Immature natural killer cell (primary cell): ENCODE results near the gene POLR3E. TPM values are rescaled to one million over a fixed set of nuclear protein-coding genes. Genes with fewer than 3 reads are reported as not detected.

Experiments
- DNase-seq, 3 donors: peaks; one replicate each; pipeline ENCODE4 v3.0.0; 2022; ENCODE audit warnings: mixed read lengths in 1 of 3
- H3K27ac Mint-ChIP-seq, 6 donors: one replicate each; pipeline ENCODE4 v1.8.0; 2020; ENCODE audit warnings: mixed read lengths in 6 of 6, mild to moderate bottlenecking in 5 of 6, inconsistent platforms in 4 of 6, moderate library complexity in 3 of 6
- H3K27me3 Mint-ChIP-seq, 3 donors: one replicate each; pipeline ENCODE4 v1.8.0; 2020 to 2021; ENCODE audit warnings: low read depth in 3 of 3, mild to moderate bottlenecking in 3 of 3, mixed read lengths in 3 of 3, moderate library complexity in 3 of 3, inconsistent platforms in 1 of 3
- H3K36me3 Mint-ChIP-seq, 3 donors: one replicate each; pipeline ENCODE4 v1.8.0; 2020; ENCODE audit warnings: mixed read lengths in 3 of 3, inconsistent platforms in 2 of 3, mild to moderate bottlenecking in 2 of 3
- H3K4me1 Mint-ChIP-seq, 2 donors: one replicate each; pipeline ENCODE4 v1.8.0; 2020; ENCODE audit warnings: inconsistent platforms in 2 of 2, mild to moderate bottlenecking in 2 of 2, mixed read lengths in 2 of 2, moderate library complexity in 1 of 2
- H3K4me3 Mint-ChIP-seq, 5 donors: one replicate each; pipeline ENCODE4 v1.8.0; 2020; ENCODE audit warnings: mild to moderate bottlenecking in 5 of 5, mixed read lengths in 5 of 5, inconsistent platforms in 3 of 5, moderate library complexity in 3 of 5
- H3K9me3 Mint-ChIP-seq, 6 donors: one replicate each; pipeline ENCODE4 v1.8.0; 2020; ENCODE audit warnings: mild to moderate bottlenecking in 6 of 6, mixed read lengths in 6 of 6, inconsistent platforms in 4 of 6, moderate library complexity in 3 of 6
- polyA plus RNA-seq, 3 donors: library from polyadenylated mRNA; unstranded; fragments of 300-500 nt; fragmentation: Illumina TruSeq; gene quantifications; one replicate each; pipeline ENCODE4 v1.2.3, GENCODE V29; 2021

The POLR3E gene
- polyA plus RNA-seq, 3 donors from 2014 or later = 2.9 to 21.5 (median 6.9) TPM

DNA sequence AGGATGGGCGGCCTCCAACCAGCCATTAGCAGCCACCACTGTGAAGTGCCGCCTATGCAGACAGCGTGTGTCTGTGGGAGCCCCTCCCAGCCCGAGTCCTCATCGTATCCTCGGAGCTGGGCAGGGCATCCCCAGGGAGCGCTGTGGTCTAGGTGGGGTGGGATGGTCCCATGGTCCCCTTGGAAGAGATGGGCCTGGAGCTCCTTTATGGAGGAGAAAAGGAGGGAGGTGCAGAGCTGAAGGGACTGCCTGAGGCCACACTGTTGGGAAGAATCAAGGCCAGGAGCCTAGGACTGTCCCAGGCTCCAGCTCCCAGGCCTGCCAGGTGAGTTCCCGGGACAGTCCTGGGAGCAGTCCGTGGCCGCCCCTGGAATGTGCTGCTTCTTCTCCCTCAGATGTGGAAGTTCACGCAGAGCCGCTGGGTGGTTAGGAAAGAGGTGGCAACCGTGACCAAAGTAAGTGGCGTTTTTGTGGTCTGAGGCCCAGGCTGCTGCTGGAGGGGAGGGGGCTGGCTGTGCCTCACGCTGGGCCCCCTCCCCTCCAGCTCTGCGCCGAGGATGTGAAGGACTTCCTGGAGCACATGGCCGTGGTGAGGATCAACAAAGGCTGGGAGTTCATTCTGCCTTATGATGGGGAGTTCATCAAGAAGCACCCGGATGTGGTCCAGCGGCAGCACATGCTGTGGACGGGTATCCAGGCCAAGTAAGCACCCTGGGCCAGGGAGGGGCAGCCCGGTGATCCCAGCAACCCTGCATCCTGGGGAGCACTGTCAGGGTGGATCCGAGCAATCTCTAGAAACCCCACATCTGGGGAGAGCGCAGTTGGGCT is 27.0 kb downstream of the POLR3E start:
- Mint-ChIP-seq H3K9me3 (no peaks in the 10 kb centered on the region), H3K27ac (no peak overlapping the region), H3K27me3 (peaks cover 0 to 4% (median 4%) of the 10 kb centered on the region in 3 donors), H3K4me3 (no peak overlapping the region), H3K4me1 (peaks cover 3 to 6% of the 10 kb centered on the region in 2 donors), H3K36me3 (peaks cover 4 to 18% (median 7%) of the 10 kb centered on the region in 3 donors)
- no peak for DNase-seq

- Mint-ChIP-seq H3K4me3 (no peak overlapping the region), H3K36me3 (peaks cover under 1 to 16% (median under 1%) of the 10 kb centered on the region in 3 donors), H3K4me1 (peaks cover 3 to 6% of the 10 kb centered on the region in 2 donors), H3K9me3 (no peaks in the 10 kb centered on the region), H3K27ac (no peak overlapping the region), H3K27me3 (peaks cover 0 to 4% (median 4%) of the 10 kb centered on the region in 3 donors)
- no peak for DNase-seq
These were observed 27.8 kb downstream of the POLR3E start for GRCh38 chr16:22324787-22325597.

DNA sequence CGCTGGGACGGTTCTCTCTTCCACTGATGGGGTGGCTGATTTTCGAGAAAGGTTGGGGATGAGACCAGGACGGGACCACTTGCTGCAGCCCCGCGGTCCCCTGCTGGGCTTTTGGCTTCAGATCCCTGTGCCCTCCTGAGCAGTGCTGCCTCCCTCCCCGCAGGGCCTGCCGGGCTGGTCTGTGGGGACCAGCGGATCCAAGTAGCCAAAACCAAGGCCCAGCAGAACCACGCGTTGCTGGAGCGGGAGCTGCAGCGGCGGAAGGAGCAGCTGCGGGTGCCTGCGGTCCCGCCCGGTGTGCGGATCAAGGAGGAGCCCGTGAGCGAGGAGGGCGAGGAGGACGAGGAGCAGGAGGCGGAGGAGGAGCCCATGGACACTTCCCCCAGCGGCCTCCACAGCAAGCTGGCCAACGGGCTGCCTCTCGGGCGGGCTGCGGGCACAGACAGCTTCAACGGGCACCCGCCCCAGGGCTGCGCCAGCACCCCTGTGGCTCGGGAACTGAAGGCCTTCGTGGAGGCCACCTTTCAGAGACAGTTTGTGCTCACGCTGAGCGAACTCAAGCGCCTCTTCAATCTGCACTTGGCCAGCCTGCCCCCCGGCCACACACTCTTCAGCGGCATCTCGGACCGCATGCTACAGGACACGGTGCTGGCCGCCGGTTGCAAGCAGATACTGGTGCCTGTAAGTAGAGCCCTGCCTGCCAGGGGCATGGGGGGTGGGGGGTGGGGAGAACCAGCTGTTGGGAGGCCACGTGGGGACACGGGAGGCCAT is 28.6 kb downstream of the POLR3E start:
- DNase-seq = no peak
- peaks cover 0 to 17% (median 0%) of the 10 kb centered on the region in 3 donors for H3K36me3 Mint-ChIP-seq
- H3K4me1 Mint-ChIP-seq = peaks cover 3 to 6% of the 10 kb centered on the region in 2 donors
- no peaks in the 10 kb centered on the region for H3K9me3 Mint-ChIP-seq
- H3K27me3 Mint-ChIP-seq = peaks cover 0 to 4% (median 4%) of the 10 kb centered on the region in 3 donors
- H3K4me3 Mint-ChIP-seq = no peak overlapping the region
- H3K27ac Mint-ChIP-seq = no peak overlapping the region

DNA sequence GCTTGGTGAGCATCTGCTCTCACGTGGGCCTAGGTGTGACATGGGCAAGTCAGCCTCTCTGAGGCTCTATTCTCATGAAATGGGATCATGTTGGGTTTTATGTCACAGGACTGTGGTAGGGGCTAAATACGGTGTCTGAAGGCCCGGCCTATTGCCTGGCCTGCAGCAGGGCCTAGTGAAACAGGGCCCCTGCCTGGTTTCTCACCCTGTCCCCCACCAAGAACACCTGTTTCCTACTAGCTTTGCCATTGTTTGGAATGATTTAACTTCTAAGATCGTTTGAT is 29.1 kb downstream of the POLR3E start:
- Mint-ChIP-seq H3K27me3 (peaks cover 0 to 4% (median 2%) of the 10 kb centered on the region in 3 donors), H3K4me3 (no peak overlapping the region), H3K4me1 (peaks cover 0 to 2% of the 10 kb centered on the region in 2 donors), H3K36me3 (peaks cover 2 to 15% (median 3%) of the 10 kb centered on the region in 3 donors), H3K27ac (no peak overlapping the region), H3K9me3 (no peaks in the 10 kb centered on the region)
- no peak for DNase-seq

GRCh38 chr16:22326771-22327445 is 29.7 kb downstream of the POLR3E start:
- Mint-ChIP-seq H3K36me3 (peaks cover 8 to 20% (median 9%) of the 10 kb centered on the region in 3 donors), H3K27me3 (peaks cover 0 to 3% (median 2%) of the 10 kb centered on the region in 3 donors), H3K4me1 (no peaks in the 10 kb centered on the region), H3K9me3 (no peaks in the 10 kb centered on the region), H3K4me3 (no peak overlapping the region), H3K27ac (no peak overlapping the region)
- DNase-seq = no peak

GRCh38 chr16:22327446-22327775 is 30.2 kb downstream of the POLR3E start:
- H3K27ac Mint-ChIP-seq = peak overlapping the region in 1 of 6 donors; percentile 32
- peaks cover 11 to 24% (median 12%) of the 10 kb centered on the region in 3 donors for H3K36me3 Mint-ChIP-seq
- no peaks in the 10 kb centered on the region for H3K4me1 Mint-ChIP-seq
- no peaks in the 10 kb centered on the region for H3K9me3 Mint-ChIP-seq
- no peak overlapping the region for H3K4me3 Mint-ChIP-seq
- DNase-seq = no peak
- H3K27me3 Mint-ChIP-seq = peaks cover 0 to 2% (median 2%) of the 10 kb centered on the region in 3 donors

- H3K36me3 Mint-ChIP-seq = peaks cover 11 to 25% (median 15%) of the 10 kb centered on the region in 3 donors
- no peaks in the 10 kb centered on the region for H3K4me1 Mint-ChIP-seq
- no peak overlapping the region for H3K4me3 Mint-ChIP-seq
- H3K27me3 Mint-ChIP-seq = peaks cover 0 to 2% (median 2%) of the 10 kb centered on the region in 3 donors
- DNase-seq = no peak
- H3K9me3 Mint-ChIP-seq = no peaks in the 10 kb centered on the region
- H3K27ac Mint-ChIP-seq = no peak overlapping the region
These were observed 31.0 kb downstream of the POLR3E start for GRCh38 chr16:22328081-22328725.

DNA sequence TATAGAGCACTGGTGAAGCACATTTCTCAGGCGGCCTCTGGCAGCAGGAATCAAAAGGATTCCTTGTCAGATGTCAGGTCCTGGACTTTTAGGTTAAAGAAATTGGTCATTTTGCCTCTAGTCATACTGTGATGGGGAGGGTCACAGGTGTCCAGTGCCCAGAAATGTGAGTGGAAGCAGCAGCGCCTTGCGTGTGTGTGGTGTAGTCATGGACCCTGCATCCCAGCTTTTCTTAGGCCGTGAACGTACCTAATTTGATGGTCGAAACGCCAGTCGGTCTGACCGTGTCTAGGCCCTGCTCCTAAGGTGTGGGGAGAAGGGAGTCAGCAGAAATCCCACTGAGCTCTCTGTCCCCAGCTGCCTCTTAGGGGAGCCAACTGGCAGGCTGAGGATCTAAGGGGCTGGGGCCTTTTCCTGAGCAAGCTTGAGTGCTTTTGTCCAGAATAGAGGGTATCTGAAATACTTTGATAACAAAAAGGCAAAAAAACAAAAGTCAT is 32.0 kb downstream of the POLR3E start:
- peaks cover 21 to 34% (median 24%) of the 10 kb centered on the region in 3 donors for H3K36me3 Mint-ChIP-seq
- peaks cover 0 to 2% (median 2%) of the 10 kb centered on the region in 3 donors for H3K27me3 Mint-ChIP-seq
- H3K9me3 Mint-ChIP-seq = no peaks in the 10 kb centered on the region
- H3K4me3 Mint-ChIP-seq = no peak overlapping the region
- no peak for DNase-seq
- H3K4me1 Mint-ChIP-seq = no peaks in the 10 kb centered on the region
- H3K27ac Mint-ChIP-seq = peak overlapping the region in 1 of 6 donors; percentile 28

GRCh38 chr16:22330326-22330725 is 33.1 kb downstream of the POLR3E start:
- no peaks in the 10 kb centered on the region for H3K4me1 Mint-ChIP-seq
- H3K4me3 Mint-ChIP-seq = no peak overlapping the region
- peaks cover 0 to 2% (median 0%) of the 10 kb centered on the region in 3 donors for H3K27me3 Mint-ChIP-seq
- peaks cover 0 to under 1% (median 0%) of the 10 kb centered on the region in 6 donors for H3K9me3 Mint-ChIP-seq
- peaks cover 32 to 45% (median 35%) of the 10 kb centered on the region in 3 donors for H3K36me3 Mint-ChIP-seq
- peak overlapping the region in 2 of 6 donors; percentile 20 to 39 for H3K27ac Mint-ChIP-seq
- DNase-seq = no peak

DNA sequence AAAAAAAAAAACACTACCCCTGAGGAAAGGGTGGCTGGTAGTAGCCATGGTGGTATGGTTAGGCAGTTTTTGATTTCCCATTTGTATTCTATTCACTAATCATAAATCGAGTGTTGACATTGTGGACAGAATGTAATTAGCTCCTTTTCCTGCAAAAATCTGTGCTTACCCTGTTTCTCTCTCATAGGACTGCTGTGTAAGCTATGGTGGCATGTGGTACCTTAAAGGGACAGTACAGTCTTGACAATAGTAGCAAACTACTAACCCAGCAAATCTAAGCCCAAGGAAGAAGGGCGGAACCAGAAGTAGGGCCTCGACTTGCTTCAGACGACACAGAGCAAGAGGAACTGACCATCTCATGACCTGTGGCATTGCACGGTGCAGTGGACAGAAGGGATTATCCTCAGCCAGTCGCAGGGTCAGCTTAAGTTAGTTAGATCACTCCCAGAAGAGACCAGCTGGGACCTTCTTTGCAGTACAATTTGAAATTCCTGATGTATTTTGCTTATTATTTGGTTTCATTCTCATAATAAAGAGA is 36.3 kb downstream of the POLR3E start:
- Mint-ChIP-seq H3K4me1 (no peaks in the 10 kb centered on the region), H3K36me3 (peaks cover 57 to 70% (median 60%) of the 10 kb centered on the region in 3 donors), H3K4me3 (no peak overlapping the region), H3K27ac (peak overlapping the region in 1 of 6 donors; percentile 30), H3K9me3 (peaks cover 5 to 26% (median 19%) of the 10 kb centered on the region in 6 donors), H3K27me3 (peaks cover 0 to 2% (median 2%) of the 10 kb centered on the region in 3 donors)
- DNase-seq = no peak

GRCh38 chr16:22335668-22336246 is 38.5 kb downstream of the POLR3E start:
- no peak for DNase-seq
- Mint-ChIP-seq H3K9me3 (peaks cover 9 to 36% (median 23%) of the 10 kb centered on the region in 6 donors), H3K27ac (no peak overlapping the region), H3K4me3 (no peak overlapping the region), H3K4me1 (no peaks in the 10 kb centered on the region), H3K36me3 (peaks cover 64 to 69% (median 68%) of the 10 kb centered on the region in 3 donors), H3K27me3 (peaks cover 0 to 6% (median 2%) of the 10 kb centered on the region in 3 donors)

DNA sequence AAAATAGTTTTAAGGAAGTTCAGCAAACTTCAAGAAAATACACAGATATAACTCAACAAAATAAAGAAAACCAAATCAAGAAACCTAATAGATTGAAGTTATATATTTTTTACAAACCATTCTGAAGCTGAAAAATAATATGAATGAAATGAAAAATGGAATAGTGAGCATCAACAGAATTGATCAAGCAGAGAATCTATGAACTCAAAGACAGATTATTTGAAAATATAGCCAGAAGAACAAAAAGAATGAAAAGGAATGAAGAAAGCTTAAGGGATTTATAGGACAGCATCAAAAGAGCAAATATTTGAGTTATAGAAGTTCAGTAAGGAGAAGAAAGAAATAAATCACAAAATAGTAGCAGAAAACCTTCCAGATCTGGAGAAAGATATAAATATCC is 39.4 kb downstream of the POLR3E start:
- Mint-ChIP-seq H3K4me3 (no peak overlapping the region), H3K9me3 (peaks cover 15 to 36% (median 26%) of the 10 kb centered on the region in 6 donors), H3K36me3 (peaks cover 59 to 71% (median 63%) of the 10 kb centered on the region in 3 donors), H3K27ac (no peak overlapping the region), H3K4me1 (no peaks in the 10 kb centered on the region), H3K27me3 (peaks cover 0 to 6% (median 2%) of the 10 kb centered on the region in 3 donors)
- DNase-seq = no peak
